K562 (cell line): ENCODE data around the gene SOX6.

Source experiments
- CTCF ChIP-seq, 3 experiments: IDR thresholded peaks in 2 of 3; conservative IDR thresholded peaks in 1 of 3; 2 replicates each; pipeline ENCODE4 v1.5.1; 2011 to 2012; ENCODE audit warnings: low read length in 3 of 3, mild to moderate bottlenecking in 3 of 3, control low read depth in 2 of 3, improper control_type of control experiment in 1 of 3, inconsistent platforms in 1 of 3, low read depth in 1 of 3, mixed read lengths in 1 of 3, moderate library complexity in 1 of 3; ENCODE audit not compliant: insufficient read depth in 2 of 3
- ELK1 ChIP-seq: sonication (generic); formaldehyde crosslinking; IDR thresholded peaks from 2 replicates; pipeline ENCODE4 v1.8.1; 2022; ENCODE audit warnings: missing genetic modification reagents
- HDAC6 ChIP-seq: IDR thresholded peaks from 2 replicates; pipeline ENCODE4 v1.6.1; 2012; ENCODE audit warnings: low read depth, mild to moderate bottlenecking, control low read depth, inconsistent platforms, low read length, moderate library complexity
- LEF1 ChIP-seq: fragments of 450-650 bp; IDR thresholded peaks from 2 replicates; pipeline ENCODE4 v1.6.1; 2016; ENCODE audit warnings: mild to moderate bottlenecking
- MAFK ChIP-seq: IDR thresholded peaks from 2 replicates; pipeline ENCODE4 v1.6.1; 2011; ENCODE audit warnings: low read length, improper control_type of control experiment
- TBL1XR1 ChIP-seq, 2 experiments: IDR thresholded peaks; 2 replicates each; pipeline ENCODE4 v1.6.1; 2012; ENCODE audit warnings: improper control_type of control experiment in 2 of 2, low read length in 2 of 2, mild to moderate bottlenecking in 1 of 2
- ZNF175 ChIP-seq: fragments of 200-800 bp; sonication (Bioruptor generic); IDR thresholded peaks from 2 replicates; pipeline ENCODE4 v1.6.1; 2016; ENCODE audit warnings: low read depth, mild to moderate bottlenecking, missing genetic modification characterization, missing compliant biosample characterization
- ZNF232 ChIP-seq: sonication (generic); formaldehyde crosslinking; IDR thresholded peaks from 2 replicates; pipeline ENCODE4 v1.8.0; 2022; ENCODE audit warnings: mild to moderate bottlenecking, missing genetic modification reagents
- ZNF3 ChIP-seq: fragments of 250-450 bp; sonication (Bioruptor Pico); IDR thresholded peaks from 2 replicates; pipeline ENCODE4 v1.5.0; 2021; ENCODE audit warnings: mild to moderate bottlenecking, moderate library complexity

DNA sequence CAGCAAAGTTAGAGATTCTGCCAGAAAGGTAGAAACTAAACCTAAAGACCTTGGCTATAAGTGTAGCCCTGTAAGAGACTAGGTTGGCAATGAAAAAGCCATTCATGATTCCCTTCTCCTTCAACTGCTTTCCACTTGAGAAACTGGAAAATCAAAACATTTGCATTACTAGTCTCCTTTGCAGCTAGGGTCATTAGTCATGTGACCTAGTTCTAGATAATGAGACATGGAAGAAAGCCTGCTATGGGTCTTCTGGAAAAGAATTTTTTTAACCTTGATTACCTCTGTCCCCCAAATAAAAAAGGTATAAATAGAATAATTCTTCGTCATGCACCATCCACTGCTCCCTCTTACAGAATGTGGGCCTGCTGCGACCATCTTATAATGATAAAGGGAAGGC, 80.1 kb downstream of the SOX6 start:
- TF ChIP-seq TBL1XR1 (IDR thresholded peaks at IDR 0.05; ENCODE audit: low read length in 2 of 2) (no peak), HDAC6 (no peak), MAFK (no peak), LEF1 (no peak), CTCF (IDR thresholded peaks at IDR 0.05 in 2 of 3, conservative IDR thresholded peaks at IDR 0.05 in 1 of 3; ENCODE audit: insufficient read depth in 2 of 3, low read depth in 1 of 3, low read length in 3 of 3) (no peak), ZNF232 (no peak), ZNF175 (CRISPR knock-in tag) (no peak), ELK1 (CRISPR knock-in tag) (no peak), ZNF3 (CRISPR knock-in tag) (no peak)
